GM21360 (cell line): ENCODE measurements around the gene ZNF629.

ENCODE experiments used
- ATAC-seq: cut with Tn5 transposase; IDR thresholded peaks from one replicate; pipeline ENCODE4 v1.9.1; 2021; ENCODE audit warnings: mild to moderate bottlenecking, moderate library complexity; ENCODE audit not compliant: unreplicated experiment

ZNF629 gene

DNA sequence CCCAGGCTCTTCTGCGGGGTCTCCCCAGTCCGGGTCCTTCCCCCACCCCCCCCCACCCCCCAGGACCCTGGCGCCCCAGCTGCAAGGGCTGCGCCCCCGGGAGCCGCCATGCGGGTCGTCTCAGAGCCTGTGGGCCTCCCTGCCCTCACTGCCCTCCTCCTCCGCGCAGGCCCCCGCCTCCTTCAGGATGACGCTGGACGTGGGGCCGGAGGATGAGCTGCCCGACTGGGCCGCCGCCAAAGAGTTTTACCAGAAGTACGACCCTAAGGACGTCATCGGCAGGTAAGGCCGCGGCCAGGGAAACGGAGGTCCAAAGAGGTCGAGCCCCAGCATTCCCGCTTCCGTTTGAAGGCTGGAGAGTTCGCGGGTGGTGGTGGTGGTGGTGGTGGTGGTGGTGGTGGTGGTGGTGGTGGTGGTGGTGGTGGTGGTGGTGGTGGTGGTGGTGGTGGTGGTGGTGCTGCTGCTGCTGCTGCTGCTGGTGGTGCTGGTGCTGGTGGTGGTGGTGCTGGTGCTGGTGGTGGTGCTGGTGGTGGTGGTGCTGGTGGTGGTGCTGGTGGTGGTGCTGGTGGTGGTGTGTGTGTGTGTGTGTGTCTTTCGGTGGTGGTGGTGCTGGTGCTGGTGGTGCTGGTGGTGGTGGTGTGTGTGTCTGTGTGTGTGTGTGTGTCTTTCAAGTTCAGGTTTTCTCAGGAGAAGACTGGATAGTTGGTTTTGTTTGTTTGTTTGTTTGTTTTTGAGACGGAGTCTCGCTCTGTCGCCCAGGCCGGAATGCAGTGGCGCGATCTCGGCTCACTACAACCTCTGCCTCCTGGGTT, 38.2 kb downstream of the ZNF629 start:
- ATAC-seq: peak; percentile 10

DNA sequence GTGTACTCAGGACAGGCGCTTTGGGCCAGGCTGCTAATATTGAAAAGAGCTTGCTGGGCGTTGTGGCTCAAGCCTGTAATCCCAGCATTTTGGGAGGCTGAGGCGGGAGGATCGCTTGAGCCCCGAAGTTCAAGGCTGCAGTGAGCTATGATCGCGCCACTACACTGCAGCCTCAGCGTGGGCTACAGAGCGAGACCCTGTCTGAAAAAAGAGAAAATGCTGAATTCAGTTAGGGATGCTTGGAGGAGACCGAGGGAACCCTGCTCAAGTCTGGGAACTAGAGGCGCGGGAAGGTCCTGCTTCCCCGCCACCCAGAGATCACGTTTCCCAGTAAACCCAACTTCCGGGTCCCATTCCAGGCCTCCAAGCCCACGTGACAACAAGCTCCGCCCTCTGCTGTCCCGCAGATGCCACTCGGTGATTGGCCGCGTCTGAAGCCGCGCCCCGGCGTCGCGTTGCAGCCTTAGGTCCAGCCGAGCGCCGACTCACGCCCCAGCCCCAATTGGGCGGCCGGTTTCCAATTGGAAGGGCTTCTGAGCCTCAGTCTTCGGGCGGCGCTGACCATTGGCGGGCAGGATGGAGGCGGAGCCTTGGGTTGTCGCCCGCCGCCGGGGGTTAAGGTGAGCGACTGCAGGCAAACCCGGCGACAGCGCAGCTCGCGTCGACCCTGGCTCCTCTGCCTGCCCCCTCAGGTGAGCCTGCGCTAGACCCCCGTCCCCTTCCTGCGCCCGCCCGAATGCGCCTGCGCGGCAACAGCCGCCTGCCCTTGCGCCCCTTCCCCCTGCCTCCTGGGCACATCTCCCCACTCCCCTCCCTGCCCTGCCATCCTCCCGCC, 39.0 kb downstream of the ZNF629 start, which contains the start of gene PHKG2:
Gene PHKG2 (plus strand): TSS at position 627 of the 835 bp plus-strand sequence. CDS start 396 bp downstream, outside the sequence.
- peak; percentile 96 for ATAC-seq

GRCh38 chr16:30747331-30747730, 39.7 kb downstream of the ZNF629 start:
- no peak for ATAC-seq

DNA sequence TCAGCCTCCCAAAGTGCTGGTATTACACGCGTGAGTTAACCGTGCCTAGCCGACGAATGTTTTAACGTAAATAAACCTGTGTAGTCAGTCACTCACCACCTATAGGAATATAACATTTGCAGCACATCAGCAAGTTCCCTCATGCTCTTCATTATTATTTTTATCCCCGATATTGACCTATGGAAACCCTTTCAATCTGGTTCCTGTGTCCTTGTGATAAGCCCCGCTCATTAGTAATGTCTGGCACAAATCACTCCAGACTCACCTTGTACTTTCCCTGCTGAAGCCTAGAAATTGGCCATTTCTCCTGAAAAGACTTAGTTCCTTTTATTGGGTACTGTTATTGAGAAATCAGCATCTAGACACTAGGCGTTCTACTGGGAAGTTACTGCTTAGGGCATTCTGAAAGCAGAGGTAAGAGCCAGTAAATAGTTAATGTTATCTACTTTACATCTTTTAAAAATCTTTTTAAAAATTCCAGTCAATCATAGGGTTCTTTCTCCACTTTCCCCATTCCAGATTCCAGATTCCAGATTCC, 40.3 kb downstream of the ZNF629 start:
- ATAC-seq: no peak

DNA sequence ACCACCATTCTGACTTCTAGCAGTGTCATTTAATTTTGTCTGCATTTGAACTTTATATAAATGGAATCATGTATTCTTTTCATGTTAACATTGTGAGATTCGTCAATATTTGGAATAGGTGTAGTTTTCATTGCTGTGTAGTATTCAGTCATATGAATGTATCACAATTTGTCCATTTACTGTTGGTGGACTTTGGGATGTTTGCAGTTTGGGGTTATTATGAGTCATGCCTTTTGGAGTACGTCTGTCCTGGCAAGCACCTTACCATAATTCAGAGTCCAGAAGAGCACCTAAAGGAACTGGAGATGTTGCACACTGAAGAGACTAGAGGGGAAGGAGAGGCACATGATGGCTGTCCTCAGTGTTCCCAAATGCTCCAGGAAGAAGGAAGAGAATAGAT, 41.9 kb downstream of the ZNF629 start:
- ATAC-seq: no peak

- no peak for ATAC-seq
Measured at GRCh38 chr16:30744183-30744582, 42.8 kb downstream of the ZNF629 start.

DNA sequence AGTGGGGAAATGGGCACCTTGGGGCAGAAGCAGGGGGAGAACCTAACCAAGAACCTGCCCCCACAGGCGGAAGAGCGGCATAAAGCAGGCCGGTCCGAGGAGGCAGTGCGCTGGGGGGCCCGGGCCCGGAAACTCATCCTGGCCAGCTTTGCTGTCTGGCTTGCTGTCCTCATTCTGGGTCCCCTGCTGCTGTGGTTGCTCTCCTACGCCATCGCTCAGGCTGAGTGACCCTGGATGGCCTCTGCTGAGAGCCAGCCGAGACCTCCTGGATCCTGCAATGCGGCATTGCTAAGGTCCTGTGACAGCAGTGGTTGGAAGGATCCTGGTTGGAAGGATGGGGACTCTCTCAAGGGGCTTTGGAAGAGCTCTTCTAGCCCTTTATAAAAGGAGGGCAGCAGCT, 43.3 kb downstream of the ZNF629 start:
- no peak for ATAC-seq

- ATAC-seq: no peak
Measured at GRCh38 chr16:30741461-30741914, 45.5 kb downstream of the ZNF629 start.

- ATAC-seq: no peak
Measured at GRCh38 chr16:30740364-30741251, 46.4 kb downstream of the ZNF629 start.

GRCh38 chr16:30738984-30739951, 47.7 kb downstream of the ZNF629 start:
- no peak for ATAC-seq

DNA sequence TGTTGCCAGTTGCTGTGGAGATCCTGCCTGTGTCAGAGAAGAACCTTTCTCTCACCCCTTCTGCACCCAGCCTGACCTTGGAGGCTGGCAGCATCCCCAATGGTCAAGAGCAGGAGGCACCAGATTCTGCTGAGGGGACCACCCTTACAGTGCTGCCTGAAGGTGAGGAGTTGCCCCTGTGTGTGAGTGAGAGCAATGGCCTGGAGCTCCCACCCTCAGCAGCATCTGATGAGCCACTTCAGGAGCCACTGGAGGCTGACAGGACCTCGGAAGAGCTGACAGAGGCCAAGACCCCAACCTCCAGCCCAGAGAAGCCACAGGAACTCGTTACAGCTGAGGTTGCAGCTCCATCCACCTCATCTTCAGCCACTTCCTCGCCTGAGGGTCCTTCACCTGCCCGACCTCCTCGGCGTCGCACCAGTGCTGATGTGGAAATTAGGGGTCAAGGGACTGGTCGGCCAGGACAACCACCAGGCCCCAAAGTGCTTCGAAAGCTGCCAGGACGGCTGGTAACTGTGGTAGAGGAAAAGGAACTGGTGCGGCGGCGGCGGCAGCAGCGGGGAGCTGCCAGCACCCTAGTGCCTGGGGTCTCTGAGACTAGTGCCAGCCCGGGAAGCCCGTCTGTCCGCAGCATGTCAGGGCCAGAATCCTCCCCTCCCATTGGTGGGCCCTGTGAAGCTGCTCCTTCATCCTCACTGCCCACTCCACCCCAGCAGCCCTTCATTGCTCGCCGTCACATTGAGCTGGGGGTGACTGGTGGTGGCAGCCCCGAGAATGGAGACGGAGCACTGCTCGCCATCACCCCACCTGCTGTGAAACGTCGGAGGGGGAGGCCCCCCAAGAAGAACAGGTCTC, 49.0 kb downstream of the ZNF629 start:
- no peak for ATAC-seq

DNA sequence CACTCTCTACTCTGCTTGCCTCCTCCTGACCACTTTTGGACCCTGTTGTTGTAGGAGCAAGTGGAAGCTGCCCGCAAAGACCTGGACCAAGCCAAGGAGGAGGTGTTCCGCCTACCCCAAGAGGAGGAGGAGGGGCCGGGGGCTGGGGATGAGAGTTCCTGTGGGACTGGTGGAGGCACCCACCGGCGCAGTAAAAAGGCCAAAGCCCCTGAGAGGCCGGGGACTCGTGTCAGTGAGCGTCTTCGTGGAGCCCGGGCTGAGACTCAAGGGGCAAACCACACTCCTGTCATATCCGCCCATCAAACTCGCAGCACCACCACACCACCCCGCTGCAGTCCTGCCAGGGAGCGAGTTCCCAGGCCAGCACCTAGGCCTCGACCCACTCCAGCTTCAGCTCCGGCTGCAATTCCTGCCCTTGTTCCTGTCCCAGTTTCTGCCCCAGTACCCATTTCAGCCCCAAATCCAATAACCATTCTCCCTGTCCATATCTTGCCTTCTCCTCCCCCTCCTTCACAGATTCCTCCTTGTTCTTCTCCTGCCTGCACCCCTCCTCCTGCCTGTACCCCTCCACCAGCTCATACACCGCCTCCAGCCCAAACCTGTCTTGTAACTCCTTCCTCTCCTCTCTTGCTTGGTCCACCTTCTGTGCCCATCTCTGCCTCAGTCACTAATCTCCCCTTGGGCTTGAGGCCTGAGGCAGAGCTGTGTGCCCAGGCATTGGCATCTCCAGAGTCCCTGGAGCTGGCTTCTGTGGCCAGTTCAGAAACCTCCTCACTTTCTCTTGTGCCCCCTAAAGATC, 49.8 kb downstream of the ZNF629 start:
- no peak for ATAC-seq

DNA sequence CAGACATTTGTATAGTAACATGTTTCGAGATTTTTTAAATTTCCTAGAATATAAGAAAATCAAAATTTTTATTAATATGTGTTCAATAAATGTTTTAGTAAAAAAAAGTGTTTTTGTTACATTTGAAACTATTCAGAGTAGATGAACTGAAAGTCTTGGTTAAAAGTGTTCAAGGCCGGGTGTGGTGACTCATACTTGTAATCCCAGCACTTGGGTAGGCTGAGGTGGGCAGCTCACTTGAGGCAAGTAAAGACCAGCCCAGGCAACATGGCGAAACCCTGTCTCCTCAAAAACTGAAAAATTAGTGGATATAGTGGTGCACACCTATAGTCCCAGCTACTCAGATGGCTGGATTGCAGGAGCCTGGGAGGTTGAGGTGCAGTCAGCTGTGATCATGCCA, 55.6 kb downstream of the ZNF629 start:
- ATAC-seq: no peak

DNA sequence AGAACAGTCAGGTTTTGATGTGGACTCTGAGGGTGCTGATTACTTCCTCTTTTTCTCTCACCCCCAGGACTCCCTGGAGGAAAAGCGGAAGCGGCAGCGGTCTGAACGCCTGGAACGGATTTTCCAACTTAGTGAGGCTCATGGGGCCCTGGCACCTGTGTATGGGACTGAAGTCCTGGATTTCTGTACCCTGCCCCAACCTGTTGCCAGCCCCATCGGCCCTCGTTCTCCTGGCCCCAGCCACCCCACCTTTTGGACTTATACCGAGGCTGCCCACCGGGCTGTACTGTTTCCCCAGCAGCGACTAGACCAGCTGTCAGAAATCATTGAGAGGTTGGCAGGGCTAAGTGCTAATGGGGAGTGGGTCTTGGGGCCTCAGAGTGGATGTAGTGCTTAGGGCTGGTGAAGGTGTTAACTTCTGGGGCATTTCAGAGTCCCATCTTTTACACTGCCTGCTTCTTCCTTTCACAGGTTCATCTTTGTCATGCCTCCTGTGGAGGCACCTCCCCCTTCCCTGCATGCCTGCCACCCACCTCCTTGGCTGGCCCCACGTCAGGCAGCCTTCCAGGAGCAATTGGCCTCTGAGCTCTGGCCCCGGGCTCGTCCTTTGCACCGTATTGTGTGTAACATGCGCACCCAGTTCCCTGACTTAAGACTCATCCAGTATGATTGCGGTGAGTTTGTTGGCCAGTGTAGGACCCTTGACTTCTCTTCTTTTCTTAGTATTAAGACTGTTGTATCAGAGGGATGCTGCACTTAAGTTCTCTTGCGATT, 57.9 kb downstream of the ZNF629 start:
- ATAC-seq: no peak
